ENCODE results near the gene KISS1R. TPM values are rescaled to one million over a fixed set of nuclear protein-coding genes. Genes with fewer than 3 reads are reported as not detected.
A peak's percentile ranks its signal among the peaks of the same experiment; 100 is the strongest.

Gene KISS1R
- total RNA-seq, 1 donor from 2014 or later, result 0.41 TPM

DNA sequence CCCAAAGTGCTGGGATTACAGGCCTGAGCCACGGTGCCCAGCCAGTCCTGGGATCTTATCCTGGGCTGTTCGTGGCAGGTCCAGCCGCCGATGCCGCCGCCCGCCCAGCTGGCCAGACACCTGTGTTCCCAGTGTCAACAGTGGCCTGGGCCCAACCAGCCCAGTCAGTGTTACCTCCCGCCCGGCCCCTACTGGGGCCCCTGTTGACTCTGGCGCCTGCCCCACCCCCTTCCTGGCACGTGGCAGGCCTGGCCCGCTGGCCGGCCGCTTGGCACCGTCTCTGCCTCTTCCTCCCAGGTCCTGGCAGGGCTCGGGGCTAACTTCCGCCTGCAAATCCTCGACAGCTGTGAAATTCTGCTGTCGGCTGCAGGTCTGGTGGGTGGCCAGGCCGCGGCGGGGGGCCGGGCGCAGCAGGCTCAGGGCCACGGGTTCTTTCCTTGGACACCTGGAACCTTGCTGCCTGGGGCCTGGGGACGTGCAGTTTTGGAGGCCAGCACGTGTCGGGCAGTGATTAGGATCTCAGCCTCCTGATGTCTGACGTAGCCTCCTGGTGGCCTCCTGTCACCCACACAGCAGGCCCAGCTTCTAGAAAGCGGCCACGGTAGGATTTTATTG lies 17.8 kb downstream of the KISS1R start:
- DNase-seq (ENCODE audit: low spot score in 2 of 2) (peak; percentile 79), FAIRE-seq (no peak)

DNA sequence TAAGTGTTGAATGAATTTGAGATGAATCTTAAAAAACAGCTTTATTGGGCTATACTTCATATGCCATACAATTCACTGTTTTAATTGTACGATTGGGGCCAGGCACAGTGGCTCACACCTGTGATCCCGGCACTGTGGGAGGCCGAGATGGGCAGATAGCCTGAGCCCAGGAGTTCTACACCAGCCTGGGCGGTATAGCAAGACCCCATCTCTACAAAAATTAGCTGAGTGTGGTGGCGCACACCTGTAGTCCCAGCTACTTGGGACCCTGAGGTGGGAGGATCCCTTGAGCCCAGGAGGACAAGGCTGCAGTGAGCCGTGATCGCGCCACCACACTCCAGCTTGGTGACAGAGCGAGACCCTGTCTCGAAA lies 19.0 kb downstream of the KISS1R start:
- FAIRE-seq, result no peak
- DNase-seq (ENCODE audit: low spot score in 2 of 2), result no peak

DNA sequence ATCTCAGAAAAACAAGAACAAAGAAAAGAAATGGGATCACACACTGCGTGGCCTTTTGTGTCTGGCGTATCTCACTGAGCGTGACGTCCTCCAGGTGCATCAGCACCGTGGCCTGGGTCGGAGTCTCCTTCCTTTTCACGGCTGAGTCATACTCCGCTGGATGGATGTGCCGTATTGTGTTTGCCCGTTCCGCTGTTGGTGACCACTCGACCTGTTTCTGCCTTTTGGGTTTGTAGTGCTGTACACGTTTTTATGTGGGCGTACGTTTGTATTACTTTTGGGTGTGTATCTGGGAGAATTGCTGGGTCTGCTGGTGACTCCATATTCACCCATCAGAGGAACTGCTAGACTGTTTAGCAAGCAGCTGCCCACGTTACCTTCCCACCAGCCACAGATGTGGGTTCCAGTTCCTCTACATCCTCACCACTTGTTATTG lies 20.1 kb downstream of the KISS1R start:
- no peak for DNase-seq (ENCODE audit: low spot score in 2 of 2)
- no peak for FAIRE-seq

DNA sequence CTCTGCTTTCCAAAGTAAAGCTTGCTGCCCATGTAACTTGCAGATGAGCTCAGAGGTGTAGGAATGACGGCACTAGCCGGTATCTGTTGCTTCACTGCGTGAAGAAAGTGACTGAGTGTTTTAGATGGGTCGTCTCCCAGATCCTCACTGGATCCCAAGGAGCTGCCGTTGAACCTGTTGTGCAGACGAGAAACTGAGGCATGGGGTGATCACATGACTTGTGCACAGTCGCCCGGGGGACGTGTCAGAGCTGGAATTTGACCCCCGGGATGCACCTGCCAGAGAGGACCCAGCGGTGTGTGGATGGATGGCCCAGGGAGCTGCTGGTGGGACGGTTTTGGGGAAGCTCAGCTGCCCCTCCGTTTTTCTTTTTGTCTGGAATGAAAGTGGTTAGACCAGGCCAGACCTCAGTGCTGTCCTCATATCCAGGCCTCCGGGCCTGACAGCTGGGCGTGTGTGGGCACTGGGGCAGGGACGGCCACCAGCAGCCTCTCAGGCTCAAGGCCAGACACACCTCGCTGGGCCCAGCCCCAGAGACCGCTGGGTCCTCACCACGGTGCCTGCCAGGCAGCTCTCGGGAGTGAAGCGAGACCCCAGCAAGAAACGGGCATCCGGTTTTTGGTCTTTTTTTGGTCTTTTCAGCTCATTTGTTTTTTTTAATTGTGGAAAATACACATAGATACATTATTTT lies 21.2 kb downstream of the KISS1R start:
- no peak for FAIRE-seq
- DNase-seq (ENCODE audit: low spot score in 2 of 2), result no peak

DNA sequence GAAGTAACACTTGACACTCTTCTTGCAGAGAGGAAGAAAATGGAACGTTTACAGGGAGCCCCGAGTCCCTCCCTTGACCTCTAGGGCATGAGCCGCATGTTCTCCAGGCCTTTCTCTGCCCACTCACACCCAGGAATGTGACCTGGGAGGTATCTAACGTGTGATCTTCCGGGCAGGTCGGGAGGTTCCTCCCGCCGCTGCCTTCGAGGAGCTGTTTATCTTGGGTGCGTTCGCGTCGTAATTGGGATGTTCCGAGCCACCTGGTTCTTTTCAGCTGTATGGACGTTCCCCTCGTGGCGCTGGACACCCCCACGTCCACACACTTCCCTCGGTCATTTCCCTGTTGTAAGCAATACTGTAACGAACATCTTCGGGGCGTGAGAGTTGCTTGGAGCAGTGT lies 22.3 kb downstream of the KISS1R start:
- FAIRE-seq, result no peak
- no peak for DNase-seq (ENCODE audit: low spot score in 2 of 2)

DNA sequence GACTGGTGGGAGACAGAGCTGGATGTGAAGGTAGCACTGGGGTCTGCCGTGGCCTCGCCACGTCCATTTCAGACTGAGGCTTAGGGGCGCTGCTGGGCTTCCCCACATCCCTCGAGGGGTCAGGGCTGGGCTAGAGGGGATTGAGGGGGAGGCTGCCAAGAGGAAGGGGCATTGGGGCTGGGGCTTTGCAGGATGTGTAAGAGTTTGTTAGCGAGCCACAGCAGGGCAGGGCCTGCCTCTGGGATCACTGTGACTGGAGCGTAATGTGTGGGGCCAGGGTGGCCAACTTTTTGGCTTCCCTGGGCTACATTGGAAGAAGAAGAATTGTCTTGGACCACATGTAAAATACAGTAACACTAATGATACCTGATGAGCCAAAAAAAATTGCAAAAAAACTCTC lies 22.8 kb downstream of the KISS1R start:
- DNase-seq (ENCODE audit: low spot score in 2 of 2) (no peak), FAIRE-seq (no peak)

DNA sequence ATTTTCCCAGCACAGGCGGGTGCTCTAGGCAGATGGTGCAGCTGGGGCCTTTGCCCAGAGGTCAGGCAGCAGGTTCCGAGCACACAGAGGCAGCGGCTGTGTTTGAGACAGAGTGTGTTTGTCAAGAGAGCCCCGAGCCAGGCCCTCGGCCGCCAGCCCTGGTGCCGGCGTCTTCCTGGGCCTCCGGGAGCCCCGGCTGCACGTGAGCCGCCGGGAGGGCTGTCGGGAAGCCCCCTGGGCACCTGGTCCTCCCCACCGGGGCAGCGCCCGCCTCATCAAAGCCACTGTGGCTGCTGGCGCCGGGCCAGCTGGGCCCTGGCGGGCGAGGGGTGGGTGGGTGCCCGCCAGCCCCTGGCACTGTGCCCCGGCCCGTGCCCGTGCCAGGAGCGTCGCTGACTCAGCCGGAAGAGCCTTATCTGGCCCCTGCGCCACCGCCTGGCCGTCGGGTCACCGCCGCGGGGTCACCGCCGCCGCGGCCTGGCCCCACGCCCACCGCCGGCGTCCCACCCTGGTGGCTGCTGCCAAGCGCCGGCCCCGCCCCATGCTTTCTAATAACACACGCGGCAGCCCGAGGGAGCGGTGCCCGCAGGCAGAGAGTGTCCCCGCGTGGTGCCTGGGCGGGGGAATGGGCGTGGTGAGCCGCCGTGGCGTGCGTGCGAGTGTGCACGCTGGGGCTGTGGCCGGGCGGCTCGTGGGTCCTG lies 23.6 kb downstream of the KISS1R start:
- FAIRE-seq, result no peak
- DNase-seq (ENCODE audit: low spot score in 2 of 2), result peak; percentile 80 to 84

DNA sequence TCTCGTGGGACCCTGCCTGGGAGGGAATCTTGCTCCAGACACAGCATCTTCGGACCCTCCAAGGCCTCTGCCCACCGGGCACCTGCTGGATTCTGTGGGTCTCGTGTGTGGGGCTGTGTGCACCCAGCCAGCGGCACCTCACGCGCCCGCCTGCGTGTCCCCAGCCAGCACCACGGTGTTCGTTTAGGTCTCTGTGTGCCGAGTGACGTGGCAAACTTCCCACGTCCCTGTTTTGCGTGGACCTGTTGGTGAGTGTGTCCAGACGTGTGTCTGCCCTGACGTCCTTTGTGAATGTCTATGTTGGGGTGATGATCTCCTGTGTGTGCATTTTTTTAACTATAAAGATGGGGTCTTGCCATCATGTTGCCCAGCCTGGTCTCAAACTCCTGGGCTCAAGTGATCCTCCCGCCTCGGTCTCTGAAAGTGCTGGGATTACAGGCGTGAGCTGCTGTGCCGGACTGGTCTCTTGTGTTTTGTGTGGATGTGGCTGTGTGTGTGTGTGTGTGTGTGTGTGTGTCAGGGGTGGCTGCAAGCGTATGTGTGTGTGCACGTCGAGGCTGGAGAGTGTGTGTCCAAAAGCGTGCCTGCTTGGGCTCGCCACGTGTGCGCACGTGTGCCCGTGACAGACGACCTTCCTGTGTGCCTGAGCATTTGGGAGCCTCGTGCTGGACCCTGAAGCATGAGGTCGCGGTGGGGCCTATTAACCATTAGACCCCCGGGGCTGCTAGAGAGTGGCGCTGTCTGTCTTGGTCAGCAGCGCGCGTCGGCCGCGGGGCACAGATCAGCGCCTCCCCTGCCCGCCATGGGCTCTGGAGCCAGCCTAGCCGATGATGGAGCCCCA lies 24.4 kb downstream of the KISS1R start:
- FAIRE-seq (no peak), DNase-seq (ENCODE audit: low spot score in 2 of 2) (no peak)

DNA sequence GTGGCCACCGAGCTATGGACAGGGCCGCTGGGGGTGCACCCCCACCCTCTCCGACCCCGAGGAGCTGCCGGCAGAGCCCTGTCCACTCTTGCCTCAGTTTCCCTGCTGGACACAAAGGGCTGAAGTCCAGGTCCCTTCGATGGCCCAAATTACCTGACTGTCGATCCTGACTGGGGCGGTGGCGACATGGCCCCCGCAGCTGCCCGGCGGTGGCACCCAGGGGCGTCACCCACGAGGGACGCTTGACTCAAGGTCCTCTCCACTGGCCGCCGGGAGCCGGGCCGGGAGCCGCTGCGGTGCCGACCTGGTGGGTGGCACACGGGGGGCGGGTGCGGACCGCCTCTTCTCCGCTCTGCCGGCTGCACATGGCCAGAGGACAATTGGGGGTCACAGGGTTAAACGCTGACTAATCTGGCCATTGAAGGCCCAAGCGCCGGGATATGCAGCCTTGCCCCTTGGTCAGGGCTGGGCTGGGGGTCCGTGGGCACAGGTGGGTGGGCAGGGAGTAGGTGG lies 25.1 kb downstream of the KISS1R start:
- FAIRE-seq, result no peak
- DNase-seq (ENCODE audit: low spot score in 2 of 2), result no peak

DNA sequence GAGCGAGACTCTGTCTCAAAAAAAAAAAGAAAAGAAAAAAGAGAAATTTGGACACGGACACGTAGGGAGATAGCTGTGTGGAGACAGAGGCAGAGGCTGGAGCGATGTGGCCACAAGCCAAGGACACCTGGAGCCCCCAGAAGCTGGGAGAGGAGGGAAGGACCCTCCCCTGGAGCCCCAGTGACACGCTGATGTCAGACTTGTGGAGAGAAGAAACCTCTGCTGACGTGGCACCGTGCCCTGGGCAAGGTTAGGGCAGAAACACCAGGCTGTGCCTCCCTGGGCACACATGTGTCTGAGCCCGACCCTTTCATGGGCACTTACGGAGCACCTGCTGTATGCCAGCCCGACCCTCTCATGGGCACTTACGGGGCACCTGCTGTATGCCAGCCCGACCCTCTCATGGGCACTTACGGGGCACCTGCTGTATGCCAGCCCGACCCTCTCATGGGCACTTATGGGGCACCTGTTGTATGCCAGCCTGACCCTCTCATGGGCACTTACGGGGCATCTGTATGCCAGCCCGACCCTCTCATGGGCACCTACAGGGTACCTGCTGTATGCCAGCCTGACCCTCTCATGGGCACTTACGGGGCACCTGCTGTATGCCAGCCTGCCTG lies 26.5 kb downstream of the KISS1R start:
- FAIRE-seq (no peak), DNase-seq (ENCODE audit: low spot score in 2 of 2) (no peak)

DNA sequence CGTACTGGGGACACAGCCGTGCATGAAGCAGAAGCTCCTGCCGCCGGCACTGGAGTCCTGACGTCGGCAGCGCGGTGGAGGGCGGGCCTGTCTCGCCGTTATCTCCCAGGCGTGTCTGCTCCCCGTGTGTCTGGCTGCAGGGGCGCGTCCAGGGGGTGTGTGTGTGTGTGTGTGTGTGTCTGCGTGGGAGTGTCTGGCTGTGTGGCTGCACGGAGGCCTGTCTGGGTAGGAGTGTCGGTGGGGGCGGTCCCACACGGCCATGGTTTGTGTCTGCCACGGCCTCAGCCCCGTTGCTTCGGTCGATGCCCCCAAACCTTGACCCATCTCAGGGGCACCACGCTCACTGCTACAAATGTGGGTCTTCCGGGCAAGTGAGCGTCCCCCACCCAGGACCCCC lies 27.0 kb downstream of the KISS1R start:
- DNase-seq (ENCODE audit: low spot score in 2 of 2) (no peak), FAIRE-seq (no peak)

DNA sequence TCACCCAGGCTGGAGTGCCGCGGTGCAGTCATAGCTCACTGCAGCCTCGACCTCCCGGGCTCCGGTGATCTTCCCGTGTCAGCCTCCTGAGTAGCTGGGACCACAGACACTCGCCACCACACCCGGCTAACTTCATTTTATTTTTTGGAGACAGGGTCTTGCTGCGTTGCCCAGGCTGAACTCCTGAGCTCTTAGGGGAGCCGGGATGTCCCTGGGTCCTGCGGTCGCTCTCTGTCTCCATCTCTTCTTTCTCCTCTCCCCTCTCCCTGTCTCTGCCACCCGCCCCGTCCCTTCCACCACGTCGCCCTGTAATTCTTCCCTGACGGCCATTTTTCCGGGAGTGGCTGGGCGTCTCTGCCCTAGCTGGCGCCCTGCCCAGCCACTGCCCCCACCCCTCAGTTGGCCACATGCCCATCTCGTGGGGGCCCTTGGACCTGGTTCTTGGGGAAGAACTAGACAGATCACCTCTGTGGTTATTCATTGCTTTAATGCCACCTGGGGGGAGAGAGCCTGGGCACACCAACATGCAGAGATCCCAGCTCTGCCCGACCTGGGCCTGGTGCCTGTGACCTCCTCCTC lies 27.6 kb downstream of the KISS1R start:
- FAIRE-seq (no peak), DNase-seq (ENCODE audit: low spot score in 2 of 2) (no peak)

DNA sequence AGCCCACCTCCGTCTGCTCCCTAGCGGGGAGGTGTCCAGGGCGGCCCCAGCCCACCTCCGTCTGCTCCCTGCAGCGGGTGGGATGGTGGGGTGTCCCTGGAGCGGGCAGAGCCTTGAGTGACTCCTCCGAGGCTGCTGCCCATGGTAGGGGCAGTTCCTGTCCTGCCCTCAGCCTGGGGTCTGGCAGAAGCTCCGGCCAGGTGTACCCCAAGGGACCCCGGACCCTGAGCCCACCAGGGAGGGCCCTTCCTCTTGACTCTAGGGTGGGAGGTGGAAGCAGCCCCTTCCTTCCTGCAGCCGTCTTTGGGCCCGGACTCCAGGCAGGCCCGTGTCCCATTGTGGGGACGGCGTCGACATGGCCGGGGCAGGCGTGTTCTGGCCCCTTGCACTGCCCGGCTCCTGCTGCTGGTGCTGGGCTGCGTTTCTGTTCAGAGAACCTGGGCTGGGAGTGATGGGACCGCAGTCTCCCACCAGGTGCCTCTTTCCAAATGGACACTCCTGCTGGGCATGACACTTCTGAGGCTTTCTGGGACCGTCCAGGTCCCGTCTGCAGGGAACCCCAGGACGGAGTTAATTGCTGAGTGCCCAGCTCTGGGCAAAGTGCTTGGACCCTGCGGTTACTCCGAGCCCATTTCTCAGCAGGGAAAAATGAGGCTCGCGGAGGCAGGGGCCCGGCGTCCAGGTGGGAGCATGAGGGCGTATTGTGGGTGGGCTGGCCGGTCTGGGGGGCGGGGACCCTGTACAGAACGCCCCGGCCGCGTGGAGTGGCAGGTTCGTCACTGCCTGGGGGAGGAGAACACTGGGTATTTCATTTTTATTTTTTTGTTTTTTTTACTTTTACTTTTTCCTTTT lies 28.5 kb downstream of the KISS1R start:
- FAIRE-seq, result no peak

DNA sequence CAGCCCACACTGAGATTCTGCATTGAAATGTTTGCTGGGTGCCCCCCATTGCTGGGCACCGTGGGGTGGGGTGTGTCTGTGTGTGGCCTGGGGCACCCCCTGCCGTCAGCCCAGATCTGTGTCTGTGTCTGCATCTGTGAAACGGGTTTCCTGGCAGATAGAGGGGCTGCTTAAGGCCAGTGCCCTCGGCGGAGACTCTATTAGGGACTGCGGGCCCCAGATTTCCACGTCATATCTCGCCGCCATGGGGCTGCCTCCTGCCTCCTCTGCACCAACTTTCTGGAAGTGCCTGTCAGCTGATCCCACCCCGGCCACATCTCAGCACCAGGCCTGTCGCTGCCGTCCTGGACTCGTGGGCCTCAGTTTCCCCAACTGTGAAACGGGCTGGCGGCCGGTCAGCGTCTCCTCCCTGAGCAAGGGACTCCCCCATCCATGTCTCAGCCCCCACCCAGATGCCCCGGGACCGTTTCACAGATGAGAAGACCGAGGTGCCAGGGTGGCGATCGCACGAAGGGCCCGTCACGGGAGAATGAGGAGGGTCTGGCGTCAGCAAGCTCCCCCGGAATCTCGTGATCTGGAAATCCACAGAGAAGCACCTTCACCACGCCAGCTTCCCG lies 30.1 kb downstream of the KISS1R start:
- no peak for FAIRE-seq
- DNase-seq (ENCODE audit: low spot score in 2 of 2), result no peak

More for the DNA sequence above, 28.5 kb downstream of the KISS1R start:
- DNase-seq (ENCODE audit: low spot score in 2 of 2), result no peak

DNA sequence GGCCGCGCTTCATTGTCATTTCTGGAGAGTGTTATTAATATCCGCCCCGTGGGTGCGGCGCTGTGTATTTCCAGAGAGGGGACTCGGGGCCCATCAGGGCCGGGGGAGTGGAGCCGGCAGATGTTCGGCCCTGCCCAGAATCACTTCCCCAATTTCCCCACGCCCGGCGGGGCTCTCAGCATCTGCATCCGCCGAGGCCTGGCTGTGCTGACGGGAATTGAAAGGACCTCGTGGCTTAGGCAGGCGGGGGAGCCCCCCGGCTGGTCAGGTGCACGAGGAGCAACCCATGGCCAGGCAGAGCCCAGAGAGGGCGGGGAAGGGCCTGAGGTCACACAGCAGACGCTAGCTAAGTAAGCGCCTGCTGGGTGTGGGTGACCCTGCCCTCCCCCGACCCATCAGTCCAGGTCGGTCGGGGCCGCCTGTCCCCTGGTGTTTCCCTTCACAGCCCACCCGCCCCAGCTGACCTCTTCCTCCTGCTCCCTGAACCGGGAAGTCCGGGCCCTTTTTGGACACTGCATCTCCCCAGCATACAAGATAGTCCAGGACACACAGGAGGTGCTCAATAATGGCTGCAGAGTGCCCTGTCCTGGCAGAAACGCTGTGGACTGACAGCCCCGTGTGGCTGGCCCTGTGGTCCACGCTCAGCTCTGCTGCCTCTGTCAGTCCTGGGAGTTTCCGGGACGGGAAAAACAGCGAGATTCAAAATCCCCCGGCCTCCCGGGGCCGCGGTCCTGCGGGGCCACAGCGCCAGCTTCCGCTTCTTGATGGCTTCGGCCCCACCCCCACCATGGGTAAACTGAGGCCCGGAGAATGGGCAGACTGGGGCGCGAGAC lies 30.8 kb downstream of the KISS1R start:
- no peak for FAIRE-seq

DNA sequence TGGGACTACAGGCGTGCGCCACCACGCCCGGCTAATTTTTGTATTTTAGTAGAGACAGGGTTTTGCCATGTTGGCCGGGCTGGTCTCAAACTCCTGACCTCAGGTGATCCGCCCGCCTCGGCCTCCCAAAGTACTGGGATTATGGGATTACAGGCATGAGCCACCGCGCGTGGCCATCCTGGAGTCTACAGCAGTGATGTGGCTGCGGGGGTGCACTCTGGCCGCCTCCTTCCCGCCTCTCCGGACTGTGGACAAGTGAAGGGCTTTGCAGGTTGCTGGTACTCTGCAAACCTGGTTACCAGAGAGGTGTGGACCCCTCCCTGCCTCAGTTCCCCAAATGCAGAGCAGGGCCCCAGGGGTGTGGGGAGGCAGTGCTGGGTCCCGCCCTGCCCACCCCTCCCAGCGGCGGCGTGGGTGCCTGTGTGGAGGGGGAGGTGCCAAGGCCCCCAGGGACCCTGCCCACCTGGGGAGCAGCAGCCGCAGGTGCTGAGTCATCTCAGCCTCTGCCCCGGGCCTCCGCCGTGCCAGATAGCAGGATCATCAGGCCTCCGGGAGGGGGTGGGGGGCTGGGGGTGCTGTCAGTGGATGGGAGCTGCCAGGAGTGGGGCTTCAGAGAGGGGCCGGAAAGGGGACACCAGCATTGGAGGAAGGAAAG lies 31.8 kb downstream of the KISS1R start:
- FAIRE-seq, result no peak
- no peak for DNase-seq (ENCODE audit: low spot score in 2 of 2)

More for the DNA sequence above, 30.8 kb downstream of the KISS1R start:
- DNase-seq (ENCODE audit: low spot score in 2 of 2), result no peak

Data from frontal cortex (tissue), 4 donors.